Measurements from ENCODE around the gene CRB2.

DNA sequence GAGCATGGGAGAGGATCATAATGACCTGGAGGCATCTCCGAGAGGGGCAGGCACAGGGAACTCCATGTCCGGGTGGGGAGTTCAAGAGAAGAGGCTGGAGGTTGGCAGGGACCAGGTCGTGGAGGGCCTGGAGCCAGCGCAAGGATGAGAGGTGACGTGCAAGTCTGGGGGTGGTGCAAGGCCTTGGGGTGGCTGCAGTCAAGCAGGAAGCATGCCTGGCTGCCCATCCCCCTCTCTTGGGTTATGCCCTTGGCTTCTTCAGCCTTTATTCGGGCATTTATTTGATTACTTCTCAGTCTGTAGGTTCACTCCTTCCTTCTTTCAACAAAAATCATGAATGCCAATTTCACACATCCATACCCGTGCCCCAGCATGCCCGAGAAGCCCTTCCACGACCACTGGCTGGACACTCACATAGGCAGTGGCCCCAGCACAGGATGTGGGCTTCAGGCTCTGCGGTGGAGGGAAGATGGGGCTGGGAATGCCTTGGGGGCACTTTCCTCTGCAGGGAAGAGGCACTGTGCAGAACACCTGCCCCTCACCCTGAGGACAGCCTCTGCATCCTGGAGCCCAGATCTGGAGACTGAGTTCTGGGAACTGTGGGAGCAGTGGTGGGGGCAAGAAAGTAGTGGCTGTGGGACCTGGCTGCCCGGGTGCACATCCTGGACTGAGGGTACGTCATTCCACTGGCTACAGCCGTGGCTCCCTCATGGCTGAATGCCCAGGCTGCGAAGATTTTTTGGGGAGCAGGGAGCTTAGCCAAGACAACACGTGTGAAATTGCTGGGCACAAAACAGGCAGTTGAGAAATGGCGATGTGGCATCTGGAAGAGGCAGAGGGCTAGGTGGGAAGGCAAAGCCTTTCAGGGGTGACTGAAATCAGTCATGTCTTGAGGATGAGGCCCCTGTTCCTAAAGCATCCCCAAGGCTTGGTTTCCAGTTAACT lies 38.6 kb downstream of the CRB2 start:
- TF ChIP-seq EZH2 (IDR thresholded peaks at IDR 0.05) (no peak), POLR2AphosphoS5 (IDR thresholded peaks at IDR 0.05; ENCODE audit: borderline replicate concordance, low read depth, low read length) (no peak)
